ENCODE measurements around the gene PGGT1B.

DNA sequence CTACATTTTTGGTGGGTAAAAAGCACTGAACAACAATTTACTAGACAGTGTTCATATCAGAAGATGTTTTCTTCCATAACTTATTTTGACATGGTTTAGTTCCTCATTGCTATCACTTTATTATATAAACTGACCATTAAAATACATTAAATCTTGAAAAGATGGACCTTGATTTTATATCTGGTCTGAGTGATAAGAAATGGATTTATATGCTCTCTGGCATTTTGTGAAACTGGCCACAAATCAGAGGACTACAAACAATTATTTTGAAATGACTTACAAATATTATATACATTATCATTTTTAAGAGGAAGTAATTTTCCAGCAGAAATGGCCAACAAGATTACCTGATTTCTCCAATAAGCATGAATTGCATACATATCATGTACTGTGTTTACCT, 69.4 kb downstream of the PGGT1B start:
- TF ChIP-seq, protein P1, sequence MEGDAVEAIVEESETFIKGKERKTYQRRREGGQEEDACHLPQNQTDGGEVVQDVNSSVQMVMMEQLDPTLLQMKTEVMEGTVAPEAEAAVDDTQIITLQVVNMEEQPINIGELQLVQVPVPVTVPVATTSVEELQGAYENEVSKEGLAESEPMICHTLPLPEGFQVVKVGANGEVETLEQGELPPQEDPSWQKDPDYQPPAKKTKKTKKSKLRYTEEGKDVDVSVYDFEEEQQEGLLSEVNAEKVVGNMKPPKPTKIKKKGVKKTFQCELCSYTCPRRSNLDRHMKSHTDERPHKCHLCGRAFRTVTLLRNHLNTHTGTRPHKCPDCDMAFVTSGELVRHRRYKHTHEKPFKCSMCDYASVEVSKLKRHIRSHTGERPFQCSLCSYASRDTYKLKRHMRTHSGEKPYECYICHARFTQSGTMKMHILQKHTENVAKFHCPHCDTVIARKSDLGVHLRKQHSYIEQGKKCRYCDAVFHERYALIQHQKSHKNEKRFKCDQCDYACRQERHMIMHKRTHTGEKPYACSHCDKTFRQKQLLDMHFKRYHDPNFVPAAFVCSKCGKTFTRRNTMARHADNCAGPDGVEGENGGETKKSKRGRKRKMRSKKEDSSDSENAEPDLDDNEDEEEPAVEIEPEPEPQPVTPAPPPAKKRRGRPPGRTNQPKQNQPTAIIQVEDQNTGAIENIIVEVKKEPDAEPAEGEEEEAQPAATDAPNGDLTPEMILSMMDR (IDR thresholded peaks at IDR 0.05): no peak
- no peak for TF ChIP-seq POLR2A (IDR thresholded peaks at IDR 0.05)
